Stimulated activated CD4-positive, alpha-beta T cell treated with anti-CD3 and anti-CD28 coated beads, TNF-alpha, amount 100 ng/mL, for 48 hours (primary cell): Measurements from ENCODE around the gene FBXW5.
A peak's percentile ranks its signal among the peaks of the same experiment; 100 is the strongest.

ENCODE experiments used
- DNase-seq, 3 donors: peaks; one replicate each; pipeline ENCODE4 v3.0.0-alpha.2; 2020; ENCODE audit warnings: low read depth in 3 of 3

Gene FBXW5

DNA sequence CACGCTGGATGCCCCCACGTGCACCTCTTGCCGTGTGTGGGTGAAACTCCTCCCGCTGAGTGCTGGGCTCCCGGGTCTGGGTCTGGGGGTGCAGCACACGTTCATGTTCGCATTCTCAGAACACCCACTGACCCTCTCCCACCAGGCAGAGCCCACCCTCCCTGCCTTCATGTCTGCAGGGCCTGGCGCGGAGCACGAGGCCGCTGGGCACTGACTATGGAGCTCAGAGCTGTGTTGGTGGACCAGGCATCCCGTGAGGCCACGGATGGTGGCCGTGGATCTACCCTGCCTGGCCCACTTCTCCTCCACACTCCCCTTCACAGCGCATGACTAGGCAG lies 16.4 kb upstream of the FBXW5 start:
- no peak for DNase-seq

DNA sequence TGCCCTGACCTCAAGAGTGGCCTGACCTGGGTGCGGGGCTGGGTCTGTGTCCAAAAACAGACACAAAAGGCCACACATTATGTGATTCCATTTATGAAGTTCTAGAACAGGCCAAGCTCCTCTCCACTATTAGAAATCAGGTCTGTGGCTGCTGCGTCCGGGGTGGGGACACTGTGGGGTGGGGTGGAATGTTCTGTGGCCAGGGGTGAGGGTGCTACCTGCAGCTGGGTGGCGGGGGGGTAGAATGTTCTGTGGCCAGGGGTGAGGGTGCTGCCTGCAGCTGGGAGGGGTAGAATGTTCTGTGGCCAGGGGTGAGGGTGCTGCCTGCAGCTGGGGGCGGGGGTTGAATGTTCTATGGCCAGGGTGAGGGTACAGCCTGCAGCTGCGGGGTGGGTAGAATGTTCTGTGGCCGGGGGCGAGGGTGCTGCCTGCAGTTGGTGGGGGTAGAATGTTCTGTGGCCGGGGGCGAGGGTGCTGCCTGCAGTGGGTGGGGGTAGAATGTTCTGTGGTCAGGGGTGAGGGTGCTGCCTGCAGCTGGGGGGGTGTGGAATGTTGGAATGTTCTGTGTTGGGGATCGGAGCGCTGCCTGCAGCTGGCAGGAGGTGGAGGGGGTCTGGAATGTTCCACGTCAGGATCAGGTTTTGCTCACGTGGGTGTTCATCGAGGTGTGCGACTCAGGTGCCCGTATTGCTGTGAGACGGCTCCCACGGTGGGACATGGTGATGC lies 15.8 kb upstream of the FBXW5 start:
- no peak for DNase-seq

DNA sequence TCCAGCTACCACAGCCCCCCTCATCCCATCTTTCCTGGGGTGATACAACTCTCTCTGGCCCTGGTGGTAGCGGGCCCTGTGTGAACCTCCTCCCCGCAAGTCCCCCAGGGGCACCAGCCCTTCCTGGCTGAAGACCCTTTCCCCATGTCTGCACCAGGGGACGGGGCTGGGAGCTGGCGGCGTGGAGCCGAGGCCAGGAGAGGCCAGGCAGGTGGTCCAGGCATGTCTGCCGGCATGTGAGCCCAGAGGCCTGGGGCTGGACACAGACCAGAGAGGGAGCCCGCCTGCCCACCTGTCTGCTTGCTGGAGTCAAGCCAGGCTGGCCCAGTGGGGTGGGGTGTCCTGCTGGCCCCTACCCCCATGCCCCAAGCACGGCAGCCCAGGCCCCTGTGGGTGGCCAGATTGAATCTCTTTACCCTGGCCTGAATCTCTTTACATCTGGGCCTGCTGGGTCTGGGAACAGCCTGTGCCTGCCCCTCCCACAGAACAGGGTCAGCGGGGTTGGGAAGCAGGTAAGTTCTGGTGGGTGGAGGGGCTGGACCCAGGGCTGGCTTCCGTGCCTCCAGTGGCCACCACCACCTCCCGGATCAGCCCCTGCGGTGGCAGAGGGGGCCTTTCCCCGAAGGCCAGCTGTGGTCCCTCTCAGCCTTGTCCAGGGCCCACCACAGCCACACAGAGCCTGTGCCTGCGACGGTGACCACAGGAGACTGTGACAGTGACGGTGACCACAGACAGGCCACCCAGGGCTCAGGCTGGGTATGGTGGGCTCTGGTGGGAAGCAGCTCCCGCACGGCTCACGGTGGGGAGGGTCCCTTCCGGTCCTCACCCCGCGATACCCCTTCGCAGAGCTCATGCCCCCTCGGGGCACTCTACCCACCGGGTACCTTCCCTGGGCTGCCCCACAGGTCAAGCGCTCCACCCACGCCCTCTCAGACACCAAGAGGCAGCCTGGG lies 14.6 kb upstream of the FBXW5 start:
- DNase-seq = no peak

DNA sequence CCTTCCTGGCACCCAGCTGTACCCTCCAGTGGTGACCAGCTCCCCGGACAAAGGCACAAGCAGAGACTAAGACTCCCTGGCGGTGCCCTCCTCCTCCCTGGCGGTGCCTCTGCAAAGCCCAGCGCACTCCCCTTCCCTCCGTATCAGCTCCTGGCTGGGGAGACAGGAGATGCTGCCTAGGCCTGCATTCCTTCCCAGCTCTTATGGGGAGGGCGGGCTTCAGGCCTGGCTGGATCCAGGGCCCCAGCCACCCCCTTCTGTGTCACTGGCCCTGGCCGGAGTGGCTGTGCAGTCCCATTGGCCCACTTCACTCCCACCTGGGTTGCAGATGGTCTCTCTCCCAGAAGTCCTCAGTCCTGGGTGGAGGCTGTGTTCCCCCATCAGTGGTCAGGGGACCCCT lies 13.9 kb upstream of the FBXW5 start:
- no peak for DNase-seq

DNA sequence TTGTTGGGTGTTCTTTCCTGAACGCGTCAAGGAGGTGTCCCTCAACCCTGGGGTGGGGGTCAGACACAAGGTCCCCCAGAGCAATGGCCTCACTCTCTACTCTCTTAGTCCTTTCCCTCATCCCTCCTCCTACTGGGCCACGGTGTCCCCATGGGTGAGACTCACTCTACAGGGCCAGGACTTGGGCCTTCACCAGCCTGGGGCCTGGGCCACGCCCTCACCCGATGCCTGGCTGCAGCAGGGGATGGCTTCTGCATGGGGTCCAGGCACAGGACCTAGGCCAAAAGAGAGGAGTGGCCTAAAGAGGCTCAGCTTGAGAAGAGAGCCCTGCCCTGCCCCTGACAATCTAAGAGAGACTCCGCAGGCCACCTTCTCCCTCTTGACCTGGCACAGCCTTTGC lies 13.4 kb upstream of the FBXW5 start:
- DNase-seq = no peak

DNA sequence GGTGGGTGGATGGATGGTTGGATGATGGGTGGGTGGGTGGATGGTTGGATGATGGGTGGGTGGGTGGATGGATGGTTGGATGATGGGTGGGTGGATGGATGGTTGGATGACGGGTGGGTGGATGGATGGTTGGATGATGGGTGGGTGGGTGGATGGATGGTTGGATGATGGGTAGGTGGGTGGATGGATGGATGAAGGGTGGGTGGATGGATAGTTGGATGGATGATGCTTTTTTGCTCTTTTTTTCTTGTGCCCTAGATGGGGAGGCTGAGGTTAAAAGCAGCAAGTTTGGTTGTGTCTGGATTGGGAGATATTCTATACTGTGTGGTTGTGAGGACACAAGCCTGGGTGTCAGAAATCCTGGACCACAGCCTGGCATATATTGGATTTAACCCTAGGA lies 12.9 kb upstream of the FBXW5 start:
- DNase-seq = no peak

DNA sequence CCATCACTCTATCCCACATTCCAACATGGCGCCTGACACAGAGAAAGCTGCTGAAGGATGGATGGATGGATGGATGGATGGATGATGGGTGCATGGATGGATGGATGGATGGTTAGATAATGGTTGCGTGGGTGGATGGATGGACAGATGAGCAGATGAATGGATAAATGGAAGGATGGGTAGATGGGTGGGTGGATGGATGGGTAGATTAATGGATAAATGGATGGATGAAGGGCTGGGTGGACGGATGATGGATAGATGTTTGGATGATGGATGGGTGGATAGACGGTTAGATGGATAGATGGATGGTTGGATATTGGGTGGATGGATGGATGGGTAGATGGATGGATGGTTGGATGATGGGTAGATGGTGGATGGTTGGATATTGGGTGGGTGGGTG lies 12.1 kb upstream of the FBXW5 start:
- no peak for DNase-seq

DNA sequence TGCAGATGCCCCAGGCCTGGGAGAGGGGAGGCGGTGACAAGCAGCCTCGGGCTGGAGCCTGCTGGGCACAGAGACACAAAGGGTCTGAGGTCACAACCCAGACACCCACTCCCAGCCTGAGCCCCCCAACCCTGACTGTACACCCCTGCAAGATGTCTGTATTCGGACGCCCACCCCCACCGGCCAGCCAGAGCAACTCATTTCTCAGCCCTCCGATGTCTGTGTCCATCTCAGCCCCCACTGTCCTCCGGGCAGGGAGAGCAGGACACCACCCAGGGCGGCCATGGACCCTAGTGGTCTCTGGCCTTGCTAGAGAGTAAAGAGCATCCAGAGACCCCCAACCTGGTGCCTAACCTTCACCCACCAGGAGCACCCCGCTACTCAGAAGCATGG lies 11.4 kb upstream of the FBXW5 start:
- DNase-seq = no peak

DNA sequence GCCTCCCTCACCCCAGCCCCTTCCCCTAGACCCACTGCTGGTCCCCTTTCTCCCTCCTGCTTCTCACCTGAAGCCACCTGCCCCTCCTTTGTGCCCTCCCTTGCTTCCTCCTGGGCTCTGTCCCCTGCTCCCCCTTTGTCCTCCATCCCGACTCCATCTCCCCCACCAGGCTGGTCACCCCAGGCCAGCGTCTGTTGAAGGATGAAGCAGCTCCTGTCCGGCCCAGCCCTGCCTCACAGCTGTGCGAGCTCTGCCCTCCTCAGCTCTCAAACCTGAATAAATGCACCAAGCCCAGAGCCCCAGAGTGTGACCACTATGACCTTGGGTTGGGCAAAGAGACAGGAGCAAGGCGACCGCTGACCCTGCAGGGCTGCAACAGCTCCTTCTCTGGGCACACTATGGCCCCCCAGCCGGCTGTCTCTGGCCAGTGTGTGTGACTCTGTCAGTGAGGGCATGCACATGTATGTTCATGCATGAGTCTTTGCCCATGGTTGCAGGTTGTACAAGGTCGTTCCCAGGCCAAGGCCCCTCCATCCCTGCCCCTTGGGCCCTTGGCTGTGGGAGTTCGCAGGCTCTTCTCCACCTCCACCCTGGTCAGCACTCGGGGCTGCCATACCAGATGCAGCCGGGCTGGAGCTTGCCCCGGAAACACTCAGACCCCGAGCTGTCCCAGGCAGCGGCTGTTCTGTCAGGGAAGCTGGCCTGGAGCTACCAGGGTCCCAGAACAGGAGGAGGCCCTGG lies 10.8 kb upstream of the FBXW5 start:
- DNase-seq = no peak

DNA sequence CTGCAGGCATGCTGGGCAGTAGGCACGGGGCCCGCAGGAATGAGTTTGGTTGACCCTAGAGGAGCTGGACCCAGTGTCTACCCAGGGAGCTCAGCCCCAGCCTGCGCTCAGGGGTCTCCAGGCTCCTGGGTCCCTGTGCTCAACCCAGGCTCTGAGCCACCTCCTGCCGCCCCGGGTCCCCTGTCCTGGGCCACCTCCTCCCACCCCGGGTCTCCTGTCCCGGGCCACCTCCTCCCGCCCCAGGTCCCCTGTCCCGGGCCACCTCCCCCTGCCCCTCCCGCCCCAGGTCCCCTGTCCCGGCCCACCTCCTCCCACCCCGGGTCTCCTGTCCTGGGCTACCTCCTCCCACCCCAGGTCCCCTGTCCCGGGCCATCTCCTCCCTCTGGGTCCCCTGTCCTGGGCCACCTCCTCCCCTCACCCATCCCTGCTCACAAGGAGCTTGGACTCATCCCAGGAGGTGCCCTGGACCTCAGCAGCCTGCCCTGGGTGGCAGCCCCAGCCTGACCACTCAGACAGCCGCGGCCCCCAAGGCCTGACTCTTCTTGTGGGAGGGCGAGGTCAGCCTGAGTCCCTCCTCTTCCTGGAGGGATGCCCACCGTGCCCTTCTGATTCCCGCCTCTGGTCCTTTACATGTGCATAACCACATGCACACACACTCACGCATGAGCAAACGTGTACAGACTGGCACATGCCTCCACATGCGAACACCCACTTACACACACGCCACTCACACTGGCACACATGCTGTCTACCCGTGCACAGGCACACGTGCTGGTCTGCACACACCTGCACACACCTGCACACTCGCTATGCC lies 9.9 kb upstream of the FBXW5 start:
- no peak for DNase-seq

DNA sequence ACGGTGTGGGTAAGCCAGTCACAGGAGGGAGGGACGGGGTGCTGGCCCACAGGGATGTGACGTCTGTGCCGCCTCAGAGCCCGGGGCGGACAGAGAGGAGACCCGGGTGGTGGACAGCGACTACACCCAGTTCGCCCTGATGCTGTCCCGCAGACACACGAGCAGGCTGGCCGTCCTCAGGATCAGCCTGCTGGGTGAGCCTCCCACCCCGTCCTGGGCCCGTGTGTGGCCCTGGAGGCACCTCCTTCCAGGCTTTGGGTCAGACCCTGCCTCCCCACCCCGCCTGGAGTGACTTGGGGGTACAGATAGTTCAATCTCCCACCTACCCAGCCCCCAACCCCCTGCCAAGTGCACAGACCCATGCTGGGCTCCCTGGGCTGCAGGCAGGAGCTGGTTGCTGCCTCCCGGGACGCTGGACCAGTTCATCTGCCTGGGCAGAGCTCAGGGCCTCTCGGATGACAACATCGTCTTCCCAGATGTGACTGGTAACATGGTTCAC lies 9.3 kb upstream of the FBXW5 start:
- no peak for DNase-seq

DNA sequence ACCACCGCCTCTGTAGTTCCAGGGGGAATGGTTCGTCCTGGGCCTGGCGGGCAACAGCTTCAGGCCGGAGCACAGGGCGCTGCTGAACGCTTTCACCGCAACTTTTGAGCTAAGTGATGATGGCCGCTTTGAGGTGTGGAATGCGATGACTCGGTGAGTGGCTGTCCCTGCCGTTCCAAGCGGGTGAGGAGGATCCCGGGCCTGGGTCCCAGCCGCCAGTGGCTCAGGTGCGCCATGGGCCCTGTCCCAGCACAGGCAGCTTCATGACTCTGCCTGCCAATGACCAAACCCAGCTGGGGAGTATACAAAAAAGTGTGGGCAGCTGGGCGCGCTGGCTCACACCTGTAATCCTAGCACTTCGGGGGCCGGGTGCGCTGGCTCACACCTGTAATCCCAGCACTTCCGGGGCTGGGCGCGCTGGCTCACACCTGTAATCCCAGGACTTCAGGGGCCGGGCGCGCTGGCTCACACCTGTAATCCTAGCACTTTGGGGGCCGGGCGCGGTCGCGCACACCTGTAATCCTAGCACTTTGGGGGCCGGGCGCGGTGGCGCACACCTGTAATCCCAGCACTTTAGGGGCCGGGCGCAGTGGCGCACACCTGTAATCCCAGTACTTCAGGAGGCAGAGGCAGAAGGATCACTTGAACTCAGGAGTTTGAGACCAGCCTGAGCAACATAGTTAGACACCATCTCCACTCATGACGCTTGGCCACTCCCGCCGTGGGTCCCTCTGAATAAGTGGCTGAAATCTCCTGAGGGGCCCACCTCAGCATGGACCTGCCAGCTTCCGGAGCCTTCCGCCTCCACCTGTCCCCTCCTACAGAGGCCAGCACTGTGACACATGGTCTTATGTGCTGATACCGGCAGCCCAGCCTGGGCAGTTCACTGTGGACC lies 8.6 kb upstream of the FBXW5 start:
- no peak for DNase-seq

DNA sequence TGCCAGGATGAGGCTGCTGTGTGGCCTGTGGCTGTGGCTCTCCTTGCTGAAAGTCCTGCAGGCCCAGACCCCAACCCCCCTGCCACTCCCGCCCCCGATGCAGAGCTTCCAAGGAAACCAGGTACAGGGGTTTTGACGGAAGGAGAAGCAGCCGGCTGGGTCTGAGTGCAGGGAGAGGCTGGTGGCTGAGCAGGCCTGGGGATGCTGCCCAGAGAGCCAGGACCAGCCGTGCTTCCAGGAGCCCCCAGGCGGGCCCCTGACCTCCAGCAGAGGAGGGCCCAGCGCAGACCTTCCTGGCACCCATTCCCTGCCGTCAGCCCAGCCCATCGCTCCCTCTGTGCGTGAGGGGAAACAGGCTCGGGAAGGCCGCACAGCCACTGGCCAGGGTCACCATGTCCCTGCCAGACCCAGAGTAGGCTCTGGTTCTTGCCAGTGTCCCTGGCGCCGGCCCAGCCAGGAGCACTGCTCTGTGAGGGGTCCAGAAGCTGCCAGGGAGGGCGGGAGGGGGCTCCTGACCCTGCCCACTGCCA lies 7.8 kb upstream of the FBXW5 start:
- DNase-seq = no peak

DNA sequence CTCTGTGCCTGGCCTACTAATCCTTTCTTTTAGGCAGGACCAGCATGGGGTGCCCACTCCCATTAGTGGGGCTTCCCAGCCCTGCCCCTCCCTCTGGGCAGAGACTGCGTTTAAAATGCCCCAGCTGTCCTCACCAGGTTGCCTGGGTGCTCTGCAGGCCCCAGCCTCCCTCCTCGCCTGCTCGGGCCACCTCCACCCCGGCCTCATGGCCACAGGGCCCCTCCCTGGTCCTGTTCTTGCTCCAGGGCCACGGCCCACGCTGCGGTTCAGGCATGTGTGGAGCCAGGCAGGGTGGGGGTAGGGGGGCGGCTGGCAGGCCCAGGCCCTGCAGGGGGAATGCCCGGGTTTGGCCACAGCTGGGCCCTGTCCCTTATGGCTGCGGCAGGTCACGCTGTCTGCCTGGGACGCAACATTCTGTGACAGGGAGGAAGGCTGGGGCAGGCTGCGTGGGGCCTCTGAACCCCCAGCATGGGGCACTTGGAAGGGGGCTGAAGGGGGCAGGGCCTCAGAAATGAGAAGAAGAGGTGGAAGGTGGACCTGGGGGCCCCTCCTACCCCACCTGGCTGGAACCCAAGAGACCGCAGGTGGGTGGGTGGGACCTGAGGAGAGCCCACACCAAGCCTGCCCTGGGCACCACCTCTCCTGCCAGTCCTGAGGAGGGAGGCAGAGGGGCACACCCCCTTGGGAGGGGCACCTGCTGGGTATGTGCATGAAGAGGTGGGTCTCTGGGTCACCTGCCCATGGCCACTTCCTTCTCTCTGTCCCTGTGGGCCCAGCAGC lies 7.2 kb upstream of the FBXW5 start, which contains the start of gene LCN12:
TSS of gene LCN12 (plus strand) at position 733 of the 780 bp plus-strand sequence. CDS start 55 bp downstream, outside the sequence.
- no peak for DNase-seq

DNA sequence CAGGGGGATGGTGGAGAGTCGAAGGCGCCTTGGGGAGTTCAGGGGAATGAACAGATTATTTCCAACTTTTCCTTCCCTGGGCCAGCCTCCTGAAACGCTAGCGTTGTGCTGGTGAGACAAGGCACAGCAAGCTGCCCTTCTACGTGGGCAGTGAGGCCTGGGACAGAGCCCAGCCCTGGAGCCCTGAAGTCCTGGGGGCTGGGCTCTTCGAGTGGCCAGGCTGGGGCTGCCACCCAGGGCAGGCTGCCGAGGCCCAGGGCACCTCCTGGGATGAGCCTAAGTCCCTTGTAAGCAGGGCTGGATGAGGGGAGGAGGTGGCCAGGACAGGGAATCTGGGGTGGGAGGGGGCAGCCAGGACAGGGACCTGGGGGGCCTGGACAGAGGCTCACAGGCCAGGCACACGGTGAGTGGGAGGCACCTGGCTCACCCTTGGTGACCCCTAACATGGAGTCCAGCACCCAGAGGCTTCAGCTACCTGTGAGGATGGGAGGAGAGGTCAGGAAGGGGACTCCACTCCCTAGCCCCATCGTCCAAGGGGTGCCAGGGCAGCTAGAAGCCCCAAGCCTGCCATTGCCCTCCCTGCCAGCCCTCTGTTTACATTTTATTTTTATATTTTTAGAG lies 6.2 kb upstream of the FBXW5 start:
- no peak for DNase-seq

DNA sequence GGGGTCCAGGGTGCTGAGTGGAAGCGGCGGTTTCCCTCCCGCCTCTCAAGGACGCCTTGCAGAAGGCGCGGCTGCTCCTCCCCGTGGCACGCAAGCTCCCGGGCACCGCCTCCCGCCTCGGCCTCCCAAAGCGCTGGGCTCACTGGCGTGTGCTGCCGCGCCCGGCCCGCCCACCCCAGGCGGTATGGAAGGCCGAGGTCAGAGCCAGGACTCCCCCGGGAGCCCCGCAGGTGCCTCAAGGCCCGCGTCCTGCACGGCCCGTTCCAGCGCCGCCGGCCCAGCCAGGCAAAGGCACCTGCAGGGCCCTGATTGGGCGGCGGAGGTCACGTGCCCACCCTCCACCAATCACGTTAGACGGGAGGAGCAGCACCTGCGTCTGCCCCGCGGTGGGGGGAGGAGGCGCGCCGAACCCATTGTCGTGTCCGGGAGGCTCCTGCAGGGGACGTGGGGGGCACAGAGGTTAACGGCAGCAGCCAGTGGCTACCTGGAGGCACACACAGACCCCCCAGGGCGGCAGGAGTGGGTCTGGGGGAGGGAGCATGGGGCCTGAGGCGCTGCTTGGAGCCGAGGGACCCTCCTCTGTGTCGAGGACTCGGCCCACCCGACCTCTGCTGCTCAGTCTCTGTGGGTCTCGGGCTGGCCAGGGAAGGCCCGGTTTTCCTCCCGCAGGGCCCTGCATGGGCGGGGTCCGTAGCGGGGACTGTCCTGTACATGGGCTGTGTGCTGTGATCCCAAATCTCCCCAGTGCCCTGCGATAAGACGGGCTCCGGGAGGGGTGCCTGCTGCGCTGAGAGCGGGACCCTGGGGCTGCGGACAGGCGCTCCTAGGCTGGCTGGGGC lies 5.5 kb upstream of the FBXW5 start:
- DNase-seq = peak; percentile 90 to 94 (median 91)

DNA sequence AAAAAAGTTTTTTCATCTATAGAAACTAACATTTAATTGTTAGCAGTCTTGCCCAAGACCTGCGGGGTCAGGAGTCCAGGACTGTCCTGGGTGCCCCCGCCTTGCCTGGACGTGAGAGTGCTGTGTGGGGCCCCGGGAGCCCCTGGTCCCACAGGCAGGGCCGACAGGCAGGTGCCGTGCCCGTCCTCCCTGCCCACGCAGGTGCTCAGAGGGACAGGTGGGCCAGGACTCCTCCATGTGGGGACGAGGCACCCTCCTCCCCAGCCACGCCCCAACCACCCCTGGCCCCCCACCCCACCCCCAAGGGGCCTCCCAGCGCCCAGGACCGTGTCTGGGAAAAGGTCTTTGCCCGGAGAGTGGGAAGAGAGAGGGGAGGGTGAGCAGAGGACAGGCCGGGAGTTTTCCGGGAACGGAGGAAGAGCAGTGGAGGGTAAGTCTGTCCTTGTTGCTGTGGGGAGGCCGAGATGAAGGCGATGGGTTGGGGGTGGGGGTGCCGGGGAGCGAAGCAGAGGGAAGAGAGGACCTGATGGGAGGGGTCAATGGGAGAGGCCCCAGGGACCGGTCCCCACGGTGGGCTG lies 4.8 kb upstream of the FBXW5 start:
- DNase-seq = no peak
